Measurements from ENCODE around the gene ZMPSTE24. TPM values are rescaled to one million over a fixed set of nuclear protein-coding genes. Genes with fewer than 3 reads are reported as not detected.

ZMPSTE24 gene
- total RNA-seq, 1 experiment from 2014 or later: 31.3 TPM

DNA sequence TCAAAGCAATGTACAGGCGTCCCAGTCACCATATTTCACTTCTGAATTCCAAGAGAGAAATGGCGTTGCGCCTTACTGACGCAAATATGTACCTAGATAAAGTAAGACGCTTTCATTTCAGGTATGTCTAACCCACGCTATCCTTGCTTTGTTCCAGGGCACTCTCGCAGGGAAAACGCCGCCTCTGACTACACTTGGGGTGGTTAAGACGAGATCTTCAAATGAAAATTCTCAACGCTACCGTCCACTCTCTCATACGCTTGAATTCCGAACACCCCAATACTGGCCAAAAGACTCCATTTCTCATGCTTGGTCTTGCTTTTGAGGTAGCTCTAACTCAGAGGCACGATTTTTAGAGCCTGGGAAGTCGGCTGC, 736 bp upstream of the ZMPSTE24 start:
- TF ChIP-seq, protein P1, sequence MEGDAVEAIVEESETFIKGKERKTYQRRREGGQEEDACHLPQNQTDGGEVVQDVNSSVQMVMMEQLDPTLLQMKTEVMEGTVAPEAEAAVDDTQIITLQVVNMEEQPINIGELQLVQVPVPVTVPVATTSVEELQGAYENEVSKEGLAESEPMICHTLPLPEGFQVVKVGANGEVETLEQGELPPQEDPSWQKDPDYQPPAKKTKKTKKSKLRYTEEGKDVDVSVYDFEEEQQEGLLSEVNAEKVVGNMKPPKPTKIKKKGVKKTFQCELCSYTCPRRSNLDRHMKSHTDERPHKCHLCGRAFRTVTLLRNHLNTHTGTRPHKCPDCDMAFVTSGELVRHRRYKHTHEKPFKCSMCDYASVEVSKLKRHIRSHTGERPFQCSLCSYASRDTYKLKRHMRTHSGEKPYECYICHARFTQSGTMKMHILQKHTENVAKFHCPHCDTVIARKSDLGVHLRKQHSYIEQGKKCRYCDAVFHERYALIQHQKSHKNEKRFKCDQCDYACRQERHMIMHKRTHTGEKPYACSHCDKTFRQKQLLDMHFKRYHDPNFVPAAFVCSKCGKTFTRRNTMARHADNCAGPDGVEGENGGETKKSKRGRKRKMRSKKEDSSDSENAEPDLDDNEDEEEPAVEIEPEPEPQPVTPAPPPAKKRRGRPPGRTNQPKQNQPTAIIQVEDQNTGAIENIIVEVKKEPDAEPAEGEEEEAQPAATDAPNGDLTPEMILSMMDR (IDR thresholded peaks at IDR 0.05; ENCODE audit: unreplicated experiment): no peak
- H3K4me1 Mint-ChIP-seq (ENCODE audit: insufficient read depth, unreplicated experiment): peaks cover 13% of the 10 kb centered on the region
- DNase-seq (ENCODE audit: unreplicated experiment): no peak
- H3K9me3 Mint-ChIP-seq (ENCODE audit: unreplicated experiment): no peaks in the 10 kb centered on the region
- H3K27me3 Mint-ChIP-seq (ENCODE audit: insufficient read depth, unreplicated experiment): no peaks in the 10 kb centered on the region
- H3K36me3 Mint-ChIP-seq (ENCODE audit: insufficient read depth, unreplicated experiment): peaks cover 34% of the 10 kb centered on the region
- peak overlapping the region; percentile 99 for H3K27ac Mint-ChIP-seq (ENCODE audit: low read depth, unreplicated experiment)
- TSS peak; percentile 87 for BruUV-seq (replicated peaks)
- POLR2A ChIA-PET: interaction anchor here (0.7 to 4.1 kb wide), 20 partner anchors 9 to 274 kb away, joined by 3 to 30 read pairs (median 3); partner anchors contain the start of genes CAP1, RLF, ZFP69B and ZNF684
- H3K4me3 Mint-ChIP-seq (ENCODE audit: unreplicated experiment): peak overlapping the region; percentile 91
- CTCF ChIA-PET: interaction anchor here (0.6 to 2.7 kb wide), 4 partner anchors 11 to 401 kb away, joined by 3 to 7 read pairs (median 3); no protein-coding TSS in a partner anchor
- intact Hi-C loops (cut with micrococcal nuclease): loop anchor here (5.0 kb wide), 1 partner anchor 95 kb away; the partner anchor contains the start of gene RLF

DNA sequence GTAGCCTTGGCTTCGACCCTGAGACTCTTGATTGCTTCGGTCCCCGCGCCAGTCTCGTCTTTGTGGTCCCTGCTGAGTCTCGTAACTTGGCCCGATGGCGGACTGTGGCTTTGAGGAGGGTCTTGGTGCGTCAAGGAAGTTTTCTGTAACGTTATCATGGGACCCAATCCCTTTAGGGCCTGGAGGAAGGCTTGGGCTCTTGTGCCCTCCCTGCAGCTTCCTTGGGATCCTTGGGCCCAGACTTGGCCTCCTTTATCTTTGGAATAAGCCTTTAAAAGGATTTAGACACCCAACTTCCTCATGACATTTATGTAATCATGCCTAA, 371 bp downstream of the ZMPSTE24 start:
- TSS peak; percentile 61 for BruUV-seq (replicated peaks)
- Mint-ChIP-seq H3K9me3 (ENCODE audit: unreplicated experiment) (no peaks in the 10 kb centered on the region), H3K4me3 (ENCODE audit: unreplicated experiment) (peak overlapping the region; percentile 91), H3K27me3 (ENCODE audit: insufficient read depth, unreplicated experiment) (no peaks in the 10 kb centered on the region), H3K4me1 (ENCODE audit: insufficient read depth, unreplicated experiment) (peaks cover 22% of the 10 kb centered on the region), H3K27ac (ENCODE audit: low read depth, unreplicated experiment) (peak overlapping the region; percentile 99), H3K36me3 (ENCODE audit: insufficient read depth, unreplicated experiment) (peaks cover 45% of the 10 kb centered on the region)
- ChIA-PET CTCF (no interaction called here), POLR2A (interaction anchor here (0.6 to 4.1 kb wide), 10 partner anchors 8 to 230 kb away, joined by 3 to 30 read pairs (median 4); partner anchors contain the start of genes CAP1 and RLF)
- TF ChIP-seq, protein P1 (IDR thresholded peaks at IDR 0.05; ENCODE audit: unreplicated experiment): no peak
- intact Hi-C loops (cut with micrococcal nuclease): loop anchor here (5.0 kb wide), 1 partner anchor 96 kb away; the partner anchor contains the start of gene RLF
- no peak for DNase-seq (ENCODE audit: unreplicated experiment)

DNA sequence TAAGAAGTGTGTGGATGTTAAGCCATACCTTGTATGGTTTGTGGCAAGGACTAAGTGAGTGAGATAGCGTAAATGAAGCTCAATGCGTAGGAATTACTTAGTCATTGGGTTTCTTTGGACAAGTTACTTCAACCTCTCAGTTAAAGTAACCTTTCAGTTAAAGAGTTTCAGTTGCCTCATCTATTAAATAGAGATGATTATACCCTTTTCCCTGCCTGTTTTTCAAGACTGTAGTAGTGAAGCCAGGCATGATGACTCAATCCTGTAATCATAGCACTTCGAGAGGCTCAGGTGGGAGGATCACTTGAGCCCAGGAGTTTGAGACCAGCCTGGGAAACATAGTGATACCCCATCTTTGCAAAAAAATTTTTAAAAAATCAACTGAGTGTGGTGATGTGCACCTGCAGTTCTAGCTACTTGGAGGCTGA, 6.3 kb downstream of the ZMPSTE24 start:
- DNase-seq (ENCODE audit: unreplicated experiment): no peak
- intact Hi-C loops (cut with micrococcal nuclease): no loop called here
- Mint-ChIP-seq H3K4me1 (ENCODE audit: insufficient read depth, unreplicated experiment) (peaks cover 18% of the 10 kb centered on the region), H3K9me3 (ENCODE audit: unreplicated experiment) (no peaks in the 10 kb centered on the region), H3K36me3 (ENCODE audit: insufficient read depth, unreplicated experiment) (peaks cover 81% of the 10 kb centered on the region), H3K4me3 (ENCODE audit: unreplicated experiment) (no peak overlapping the region), H3K27me3 (ENCODE audit: insufficient read depth, unreplicated experiment) (no peaks in the 10 kb centered on the region), H3K27ac (ENCODE audit: low read depth, unreplicated experiment) (no peak overlapping the region)
- TF ChIP-seq, protein P1 (IDR thresholded peaks at IDR 0.05; ENCODE audit: unreplicated experiment): no peak
- ChIA-PET POLR2A (no interaction called here), CTCF (no interaction called here)
- BruUV-seq (replicated peaks): no TSS peak

DNA sequence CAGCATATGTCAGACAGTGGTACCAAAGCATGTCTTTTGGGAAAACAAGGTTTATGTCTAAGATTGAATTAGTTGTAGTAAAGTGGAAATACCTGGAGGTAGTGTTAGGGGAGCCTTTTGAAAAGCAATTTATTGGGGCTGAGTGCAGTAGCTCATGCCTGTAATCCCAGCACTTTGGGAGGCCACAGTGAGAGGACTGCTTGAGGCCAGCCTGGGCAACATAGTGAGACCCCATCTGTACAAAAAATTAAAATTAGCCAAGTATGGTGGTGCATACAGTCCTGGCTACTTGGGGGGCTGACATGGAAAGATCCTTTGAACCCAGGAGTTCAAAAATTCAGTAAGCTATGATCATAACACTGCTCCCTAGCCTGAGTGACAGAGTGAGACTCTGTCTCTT, 7.3 kb downstream of the ZMPSTE24 start:
- BruUV-seq (replicated peaks): no TSS peak
- Mint-ChIP-seq H3K27ac (ENCODE audit: low read depth, unreplicated experiment) (no peak overlapping the region), H3K9me3 (ENCODE audit: unreplicated experiment) (no peaks in the 10 kb centered on the region), H3K4me1 (ENCODE audit: insufficient read depth, unreplicated experiment) (peaks cover 18% of the 10 kb centered on the region), H3K36me3 (ENCODE audit: insufficient read depth, unreplicated experiment) (peaks cover 80% of the 10 kb centered on the region), H3K4me3 (ENCODE audit: unreplicated experiment) (no peak overlapping the region), H3K27me3 (ENCODE audit: insufficient read depth, unreplicated experiment) (no peaks in the 10 kb centered on the region)
- ChIA-PET CTCF (interaction anchor here (1.5 to 3.1 kb wide), 2 partner anchors 113 to 139 kb away, joined by 3 to 14 read pairs; no protein-coding TSS in a partner anchor), POLR2A (no interaction called here)
- intact Hi-C loops (cut with micrococcal nuclease): no loop called here
- TF ChIP-seq, protein P1 (IDR thresholded peaks at IDR 0.05; ENCODE audit: unreplicated experiment): no peak
- no peak for DNase-seq (ENCODE audit: unreplicated experiment)
